GM12892 (cell line): ENCODE results near the gene MDH1B.
A peak's percentile ranks its signal among the peaks of the same experiment; 100 is the strongest.
"Not testable (repeated sequence)": the region's sequence is repeated elsewhere in the genome, so short reads cannot be mapped to it uniquely, and the experiment has no call there.

Source experiments
- DNase-seq: peaks from one replicate; pipeline ENCODE4 v3.0.0; 2011; ENCODE audit not compliant: insufficient read length
- FAIRE-seq: peaks from 2 replicates; lab custom pipeline; 2011; peaks lifted over from hg19 to GRCh38; lab: Jason Lieb, UNC
- POLR2A ChIP-seq: IDR thresholded peaks from 2 replicates; pipeline ENCODE4 v1.6.1; 2011; ENCODE audit warnings: low read depth, low read length, control low read depth
- POLR2AphosphoS5 ChIP-seq: IDR thresholded peaks from 2 replicates; pipeline ENCODE4 v1.6.1; 2011; ENCODE audit warnings: low read depth, low read length, control low read depth
- TAF1 ChIP-seq: IDR thresholded peaks from 2 replicates; pipeline ENCODE4 v1.6.1; 2011; ENCODE audit warnings: low read depth, mild to moderate bottlenecking, control low read depth, low read length, borderline replicate concordance

MDH1B gene

DNA sequence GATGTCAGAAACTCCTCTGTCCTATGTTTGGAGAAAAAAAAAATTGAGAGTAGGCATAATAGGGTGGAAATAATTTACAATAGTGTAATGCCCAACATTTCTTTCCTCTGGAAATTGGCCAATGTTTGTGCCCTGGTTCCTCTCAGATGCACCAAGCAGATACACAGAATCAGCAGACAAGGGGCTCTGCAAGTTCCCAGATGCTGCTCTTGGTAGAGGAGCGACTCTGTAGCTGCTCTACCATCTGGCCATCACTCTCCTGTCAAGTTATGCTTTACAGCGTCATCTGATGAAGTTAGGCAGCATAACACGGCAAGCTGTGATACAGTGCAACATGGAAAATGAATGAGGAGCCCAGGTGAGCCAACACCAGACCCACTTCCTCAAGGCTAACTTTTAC is 48.5 kb downstream of the MDH1B start:
- FAIRE-seq (no peak), DNase-seq (no peak)
- TF ChIP-seq POLR2A (no peak), POLR2AphosphoS5 (no peak), TAF1 (no peak)

GRCh38 chr2:206715183-206715582 is 49.9 kb downstream of the MDH1B start:
- not testable (repeated sequence) for DNase-seq, FAIRE-seq

DNA sequence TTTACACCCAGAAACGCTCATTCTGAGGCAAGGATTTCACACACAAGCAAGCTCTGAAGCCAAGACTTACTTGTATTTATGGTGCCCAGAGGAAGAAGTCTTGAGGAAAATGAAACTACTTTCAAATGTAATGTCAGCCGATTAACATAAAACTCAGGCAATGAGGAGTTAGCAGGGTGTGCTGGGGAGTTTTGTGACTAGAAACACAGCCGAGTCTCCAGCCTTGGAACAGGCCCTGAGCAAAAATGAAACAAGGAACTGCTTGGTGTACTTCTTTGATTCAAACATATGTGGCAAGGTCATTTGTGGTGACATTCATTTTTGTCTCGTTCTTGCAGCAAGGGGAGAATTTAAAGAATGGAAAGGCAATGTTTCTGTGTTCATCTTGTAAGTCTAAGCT is 51.4 kb downstream of the MDH1B start:
- TF ChIP-seq POLR2A (no peak), POLR2AphosphoS5 (no peak), TAF1 (no peak)
- peak; percentile 87 for FAIRE-seq

GRCh38 chr2:206708286-206708685 is 56.8 kb downstream of the MDH1B start:
- TF ChIP-seq TAF1 (no peak), POLR2A (no peak), POLR2AphosphoS5 (no peak)
- FAIRE-seq (no peak), DNase-seq (no peak)

More for the DNA sequence above, 51.4 kb downstream of the MDH1B start:
- DNase-seq: peak; percentile 21

GRCh38 chr2:206707164-206707701 is 57.9 kb downstream of the MDH1B start:
- DNase-seq (no peak), FAIRE-seq (no peak)
- TF ChIP-seq POLR2A: no peak
- TF ChIP-seq TAF1: no peak
- TF ChIP-seq POLR2AphosphoS5: no peak

DNA sequence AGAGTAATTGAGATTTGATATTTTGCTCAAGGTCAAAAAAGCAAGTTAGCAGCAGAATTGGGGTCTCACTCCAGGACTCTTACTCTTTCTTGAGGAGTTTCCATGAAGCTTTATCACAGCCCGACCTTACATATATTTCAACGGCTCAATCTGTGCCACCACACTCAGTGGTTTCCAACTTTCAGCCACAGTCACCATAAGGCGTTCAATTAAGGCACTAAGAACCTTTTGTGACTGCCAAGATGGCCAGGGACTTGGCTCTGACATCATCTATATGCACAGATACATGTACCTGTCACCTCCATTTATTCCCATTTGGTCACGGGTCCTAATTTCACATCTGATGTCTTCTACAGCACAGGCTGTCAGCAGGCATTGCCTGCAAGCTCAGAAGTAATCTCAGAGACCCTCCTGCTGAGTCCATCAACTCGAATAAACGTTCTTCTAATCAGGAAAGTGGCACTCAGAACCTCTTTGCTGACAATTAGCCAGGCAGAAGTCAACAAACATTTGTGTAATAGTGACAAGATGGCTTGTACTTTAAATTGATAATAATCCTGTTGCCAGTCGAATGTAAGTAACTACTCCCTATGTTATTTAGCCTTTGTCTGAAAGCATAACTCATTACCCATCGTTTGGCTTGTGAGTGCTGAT is 63.0 kb downstream of the MDH1B start:
- no peak for DNase-seq
- TF ChIP-seq POLR2A: no peak
- TF ChIP-seq TAF1: no peak
- no peak for TF ChIP-seq POLR2AphosphoS5
- FAIRE-seq: no peak

DNA sequence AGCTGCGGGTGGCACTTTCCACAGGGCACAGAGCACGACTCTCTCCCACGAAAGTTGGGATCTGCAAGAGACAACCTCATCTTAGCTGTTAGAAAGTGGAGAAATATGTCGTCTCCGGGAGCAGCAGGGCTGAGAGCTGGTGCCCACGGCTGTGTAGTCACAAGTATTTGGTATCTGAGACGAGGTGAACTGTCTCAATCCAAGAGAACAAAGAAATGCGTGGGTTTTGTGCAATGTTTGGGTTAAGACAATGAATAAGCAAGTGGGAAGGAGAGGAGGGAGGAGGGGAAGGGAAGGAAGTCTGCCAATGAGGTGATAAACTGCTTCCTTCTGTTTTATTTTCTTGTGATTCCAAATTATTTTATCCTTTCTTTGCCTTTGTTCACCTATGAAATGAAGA is 65.0 kb downstream of the MDH1B start:
- DNase-seq: no peak
- TF ChIP-seq POLR2AphosphoS5 (no peak), TAF1 (no peak), POLR2A (no peak)
- no peak for FAIRE-seq

DNA sequence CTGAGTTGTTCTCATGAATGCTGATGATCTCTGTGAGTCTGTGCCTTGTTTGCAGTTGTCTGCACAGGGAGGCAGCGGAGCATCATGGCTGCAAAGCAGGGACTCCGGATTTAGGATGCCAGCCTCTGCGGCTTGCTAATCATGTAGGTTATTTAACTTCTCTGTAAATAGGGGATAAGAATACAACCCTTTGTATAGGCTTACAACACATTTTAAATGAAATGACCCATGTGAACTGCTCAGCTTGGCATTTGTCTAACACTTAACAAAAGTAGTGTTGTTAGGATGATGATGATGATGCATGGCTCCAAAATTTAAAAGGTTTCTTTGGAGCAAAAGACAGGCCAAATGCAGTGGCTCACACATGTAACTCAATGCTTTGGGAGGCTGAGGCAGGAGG is 66.3 kb downstream of the MDH1B start:
- FAIRE-seq (no peak), DNase-seq (no peak)
- TF ChIP-seq TAF1 (no peak), POLR2A (no peak), POLR2AphosphoS5 (no peak)

DNA sequence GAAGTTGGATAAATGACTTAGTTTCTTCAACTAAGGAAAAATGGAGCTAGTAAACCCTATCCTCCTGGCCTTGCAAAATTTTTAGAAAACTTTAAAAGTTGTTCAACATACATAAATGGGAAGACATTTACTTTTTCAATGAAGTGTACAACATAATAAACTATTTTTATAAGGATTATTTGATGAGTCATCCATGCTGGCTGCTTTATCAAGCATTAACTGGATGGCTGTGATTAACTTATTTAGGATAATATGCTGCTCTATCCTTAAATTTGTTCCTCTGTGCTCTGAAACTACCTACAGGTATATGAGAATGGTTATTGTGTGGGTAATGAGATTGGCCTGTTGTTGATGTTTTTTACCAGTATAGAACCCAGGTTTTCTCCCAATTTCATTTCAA is 68.2 kb downstream of the MDH1B start:
- DNase-seq (no peak), FAIRE-seq (no peak)
- TF ChIP-seq POLR2AphosphoS5: no peak
- TF ChIP-seq TAF1: no peak
- TF ChIP-seq POLR2A: no peak

GRCh38 chr2:206693399-206694137 is 71.6 kb downstream of the MDH1B start:
- DNase-seq: no peak
- peak; percentile 96 for FAIRE-seq
- no peak for TF ChIP-seq POLR2AphosphoS5
- no peak for TF ChIP-seq TAF1
- no peak for TF ChIP-seq POLR2A

DNA sequence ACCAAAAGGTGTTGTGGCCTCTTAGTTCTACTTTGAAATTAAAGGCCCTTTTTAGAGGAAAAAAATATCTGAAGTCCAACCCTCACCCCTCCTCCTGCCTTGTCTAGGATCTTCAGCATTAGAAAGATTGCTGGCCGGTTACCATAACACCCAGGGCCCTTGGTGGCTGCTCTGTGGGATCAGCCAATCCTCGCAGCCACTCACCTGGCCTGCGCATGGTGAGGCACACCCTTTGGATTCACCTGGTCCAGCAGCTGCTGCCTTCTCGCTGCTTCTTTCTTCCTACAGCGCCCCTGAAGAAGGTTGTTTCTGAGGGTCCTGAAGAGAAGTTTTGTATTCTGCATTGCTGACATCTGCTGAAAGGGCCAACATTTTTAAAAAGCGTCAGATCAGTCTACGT is 72.2 kb downstream of the MDH1B start:
- no peak for DNase-seq
- no peak for TF ChIP-seq POLR2AphosphoS5
- no peak for TF ChIP-seq TAF1
- no peak for TF ChIP-seq POLR2A
- no peak for FAIRE-seq

GRCh38 chr2:206688990-206689389 is 76.1 kb downstream of the MDH1B start:
- FAIRE-seq: no peak
- TF ChIP-seq POLR2AphosphoS5: no peak
- TF ChIP-seq TAF1: no peak
- TF ChIP-seq POLR2A: no peak
- no peak for DNase-seq
